Tibial artery (tissue), 4 donors: ENCODE results near the gene FER.

Source experiments
- DNase-seq, 2 donors: peaks; one replicate each; pipeline ENCODE4 v3.0.0-alpha.2; 2019
- H3K27ac ChIP-seq, 2 donors: fragments of 200-600 bp; sonication (generic) in 1 of 2; 1 replicate in 1 of 2; 2 replicates in 1 of 2; pipeline ENCODE4 v1.5.1; 2018 to 2019; ENCODE audit warnings: mild to moderate bottlenecking in 1 of 2
- H3K27me3 ChIP-seq, 2 donors: fragments of 200-600 bp; sonication (generic) in 1 of 2; one replicate each; pipeline versions ENCODE4 v1.5.1 to v1.6.0; 2016 to 2019
- H3K36me3 ChIP-seq, 3 donors: fragments of 200-600 bp; sonication (generic) in 2 of 3; one replicate each; pipeline ENCODE4 v1.5.1; 2016 to 2019; ENCODE audit warnings: mild to moderate bottlenecking in 2 of 3
- H3K4me1 ChIP-seq, 4 donors: fragments of 200-600 bp; sonication (generic) in 2 of 4; 1 replicate in 3 of 4; 2 replicates in 1 of 4; pipeline ENCODE4 v1.5.1; 2016 to 2019
- H3K4me3 ChIP-seq, 2 donors: fragments of 200-600 bp; sonication (generic) in 1 of 2; 1 replicate in 1 of 2; 2 replicates in 1 of 2; pipeline ENCODE4 v1.5.1; 2018 to 2019; ENCODE audit warnings: mild to moderate bottlenecking in 2 of 2
- H3K9me3 ChIP-seq, 3 donors: fragments of 200-600 bp; sonication (generic) in 1 of 3; one replicate each; pipeline ENCODE4 v1.5.1; 2016 to 2019
- CTCF ChIP-seq, 2 experiments: fragments of 200-600 bp in 1 of 2; fragments of 450-650 bp in 1 of 2; IDR thresholded peaks; one replicate each; pipeline ENCODE4 v1.5.1; 2017 to 2019; ENCODE audit warnings: antibody characterized with exemption in 2 of 2, mild to moderate bottlenecking in 1 of 2, moderate library complexity in 1 of 2
- intact Hi-C: fragments of 100-400 bp; cut with DNase I; formaldehyde crosslinking; loops from one replicate; pipeline ENCODE4 v1.15.0; 2023; ENCODE audit warnings: low total_unique reads

FER gene

DNA sequence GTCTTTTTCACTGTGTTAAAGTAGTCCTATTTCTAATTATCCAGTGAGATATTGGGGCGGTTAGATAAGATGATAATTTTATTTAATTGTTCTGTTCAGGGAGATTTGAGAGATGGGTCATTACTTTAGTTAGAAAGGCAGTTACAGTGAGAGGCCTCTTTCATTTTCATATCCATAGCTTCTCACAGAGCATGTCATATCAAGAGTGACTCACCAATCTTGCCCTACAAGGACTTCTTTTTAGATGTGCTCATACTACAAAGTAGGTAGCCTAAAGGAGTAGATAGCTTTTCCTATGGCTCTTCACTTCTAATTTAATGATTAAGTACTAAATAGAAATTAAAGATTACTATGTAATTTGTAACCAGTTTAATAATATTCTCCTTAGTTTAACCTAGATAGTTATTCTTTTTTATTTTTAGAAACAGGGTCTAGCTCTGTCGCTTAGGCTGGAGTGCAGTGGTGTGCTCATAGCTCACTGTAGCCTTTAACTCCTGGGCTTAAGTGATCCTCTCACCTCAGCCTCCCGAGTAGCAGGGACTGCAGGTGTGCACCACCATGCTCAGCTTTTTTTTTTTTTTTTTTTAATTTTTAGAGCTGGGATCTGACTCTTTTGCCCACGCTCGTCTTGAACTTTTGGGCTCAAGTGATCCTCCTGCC, 71.0 kb downstream of the FER start:
- TF ChIP-seq CTCF (IDR thresholded peaks at IDR 0.05): no peak
- DNase-seq: no peak
- no peaks in the 10 kb centered on the region for H3K36me3 ChIP-seq
- peaks cover 0 to 51% (median 3%) of the 10 kb centered on the region in 4 donors for H3K4me1 ChIP-seq
- no peak overlapping the region for H3K4me3 ChIP-seq
- intact Hi-C loops: no loop called here
- no peak overlapping the region for H3K27ac ChIP-seq
- no peaks in the 10 kb centered on the region for H3K27me3 ChIP-seq
- H3K9me3 ChIP-seq: no peaks in the 10 kb centered on the region

DNA sequence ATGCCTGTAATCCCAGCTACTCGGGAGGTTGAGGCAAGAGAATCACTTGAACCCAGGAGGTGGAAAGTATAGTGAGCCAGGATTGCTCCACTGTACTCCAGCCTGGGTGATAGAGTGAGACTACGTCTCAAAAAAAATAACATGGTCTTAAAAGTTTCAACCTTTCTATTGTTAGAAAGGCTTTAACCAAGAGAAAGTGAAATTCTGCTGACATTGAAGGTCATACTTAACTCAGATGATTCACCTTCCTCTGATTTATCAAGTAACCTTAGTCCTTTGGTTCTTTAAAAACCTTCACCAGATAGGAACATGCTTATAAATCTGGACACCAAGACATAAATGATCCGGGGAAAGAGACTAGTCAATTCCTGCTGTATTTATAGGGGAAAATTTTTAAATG, 73.3 kb downstream of the FER start:
- no peaks in the 10 kb centered on the region for H3K36me3 ChIP-seq
- no peak overlapping the region for H3K4me3 ChIP-seq
- H3K27me3 ChIP-seq: no peaks in the 10 kb centered on the region
- TF ChIP-seq CTCF (IDR thresholded peaks at IDR 0.05): no peak
- no peak for DNase-seq
- no peak overlapping the region for H3K27ac ChIP-seq
- H3K9me3 ChIP-seq: no peaks in the 10 kb centered on the region
- H3K4me1 ChIP-seq: peaks cover 0 to 33% (median 3%) of the 10 kb centered on the region in 4 donors
- intact Hi-C loops: no loop called here

DNA sequence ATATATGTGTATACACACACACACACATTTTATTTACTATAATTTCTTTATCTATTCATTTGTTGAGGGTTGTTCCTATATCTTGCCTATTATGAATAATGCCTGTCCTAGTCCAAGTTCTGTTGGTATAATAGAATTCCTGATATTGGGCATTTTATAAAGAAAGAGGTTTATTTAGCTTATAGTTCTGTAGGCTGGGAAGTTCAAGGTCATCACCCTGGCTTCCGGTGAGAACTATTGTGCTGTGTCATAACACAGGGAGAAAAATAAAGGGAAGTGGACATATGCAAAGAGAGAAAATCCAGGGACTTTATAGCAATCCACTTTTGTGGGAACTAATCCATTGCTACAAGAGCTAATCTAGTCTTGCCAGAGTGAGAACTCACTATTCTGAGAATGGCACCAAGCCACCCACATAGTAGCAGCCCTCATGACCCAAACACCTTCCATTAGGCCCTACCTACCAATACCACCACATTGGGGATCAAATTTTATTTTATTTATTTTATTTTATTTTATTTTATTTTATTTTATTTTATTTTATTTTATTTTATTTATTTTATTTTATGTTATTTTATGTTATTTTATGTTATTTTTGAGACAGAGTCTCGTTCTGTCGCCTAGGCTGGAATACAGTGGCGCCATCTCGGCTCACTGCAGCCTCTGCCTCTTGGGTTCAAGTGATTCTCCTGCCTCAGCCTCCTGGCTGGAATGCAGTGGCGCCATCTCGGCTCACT, 74.7 kb downstream of the FER start:
- H3K4me3 ChIP-seq: no peak overlapping the region
- no peaks in the 10 kb centered on the region for H3K27me3 ChIP-seq
- no peaks in the 10 kb centered on the region for H3K9me3 ChIP-seq
- peaks cover 0 to 26% (median 3%) of the 10 kb centered on the region in 4 donors for H3K4me1 ChIP-seq
- no peaks in the 10 kb centered on the region for H3K36me3 ChIP-seq
- no peak for TF ChIP-seq CTCF (IDR thresholded peaks at IDR 0.05)
- no peak overlapping the region for H3K27ac ChIP-seq
- intact Hi-C loops: no loop called here
- no peak for DNase-seq

- Histone ChIP-seq H3K4me3 (no peak overlapping the region), H3K9me3 (no peaks in the 10 kb centered on the region), H3K36me3 (no peaks in the 10 kb centered on the region), H3K27ac (no peak overlapping the region), H3K27me3 (no peaks in the 10 kb centered on the region), H3K4me1 (no peaks in the 10 kb centered on the region)
- no peak for DNase-seq
- TF ChIP-seq CTCF (IDR thresholded peaks at IDR 0.05): no peak
- intact Hi-C loops: no loop called here
Measured at GRCh38 chr5:108827131-108827530, 79.4 kb downstream of the FER start.

GRCh38 chr5:108830705-108831276, 83.1 kb downstream of the FER start:
- Histone ChIP-seq H3K36me3 (peaks cover 0 to 10% (median 0%) of the 10 kb centered on the region in 3 donors), H3K4me3 (no peak overlapping the region), H3K27ac (no peak overlapping the region), H3K27me3 (no peaks in the 10 kb centered on the region), H3K4me1 (peaks cover 0 to 4% (median 0%) of the 10 kb centered on the region in 4 donors), H3K9me3 (no peaks in the 10 kb centered on the region)
- DNase-seq: no peak
- intact Hi-C loops: no loop called here
- no peak for TF ChIP-seq CTCF (IDR thresholded peaks at IDR 0.05)
